TTC549 (cell line): ENCODE measurements around the gene CDKAL1.
"Not testable (repeated sequence)": the region's sequence is repeated elsewhere in the genome, so short reads cannot be mapped to it uniquely, and the experiment has no call there.

Experiments
- FAIRE-seq: peaks from 2 replicates; lab custom pipeline; 2012; peaks lifted over from hg19 to GRCh38; lab: Jason Lieb, UNC

Gene CDKAL1

DNA sequence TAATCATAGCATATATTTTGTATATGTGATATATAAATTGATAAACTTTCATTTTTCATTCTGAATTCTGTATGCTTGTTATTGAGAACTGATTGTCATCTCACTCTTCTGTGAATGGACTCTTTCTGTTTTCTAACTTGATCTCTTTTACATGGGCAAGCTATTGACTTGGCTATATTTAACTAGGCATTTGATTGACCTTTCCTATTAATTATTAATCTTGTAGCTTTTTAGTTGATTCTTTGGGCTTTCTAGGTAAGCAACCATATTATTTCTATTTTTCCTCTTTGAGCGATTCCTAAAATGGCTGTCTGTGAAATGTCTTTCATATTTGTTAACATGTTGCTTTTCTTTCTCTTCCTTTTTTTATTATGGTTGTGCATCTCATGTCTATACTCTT, 347.1 kb downstream of the CDKAL1 start:
- FAIRE-seq = no peak

- FAIRE-seq = no peak
These were observed 347.8 kb downstream of the CDKAL1 start for GRCh38 chr6:20882014-20882413.

DNA sequence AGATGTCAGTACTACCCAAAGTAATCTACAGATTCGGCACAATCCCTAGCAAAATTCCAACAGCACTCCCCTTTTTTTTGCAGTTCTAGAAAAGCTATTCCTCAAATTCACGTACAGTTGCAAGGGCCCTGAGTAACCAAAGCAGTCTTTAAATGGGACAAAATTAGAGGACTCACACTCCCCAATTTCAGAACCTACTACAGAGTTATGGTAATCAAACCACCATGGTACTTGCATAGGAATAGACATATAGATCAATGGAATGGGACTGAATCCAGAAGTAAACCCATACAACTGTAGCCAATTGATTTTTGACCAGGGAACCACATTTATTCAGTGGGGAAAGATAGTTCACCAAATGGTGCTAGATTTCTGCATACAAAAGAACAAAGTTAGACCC, 350.8 kb downstream of the CDKAL1 start:
- no peak for FAIRE-seq

- FAIRE-seq = no peak
These were observed 356.9 kb downstream of the CDKAL1 start for GRCh38 chr6:20891161-20891560.

- no peak for FAIRE-seq
These were observed 358.1 kb downstream of the CDKAL1 start for GRCh38 chr6:20892365-20892764.

- FAIRE-seq = no peak
These were observed 359.2 kb downstream of the CDKAL1 start for GRCh38 chr6:20893412-20893811.

- no peak for FAIRE-seq
These were observed 366.3 kb downstream of the CDKAL1 start for GRCh38 chr6:20900389-20901160.

DNA sequence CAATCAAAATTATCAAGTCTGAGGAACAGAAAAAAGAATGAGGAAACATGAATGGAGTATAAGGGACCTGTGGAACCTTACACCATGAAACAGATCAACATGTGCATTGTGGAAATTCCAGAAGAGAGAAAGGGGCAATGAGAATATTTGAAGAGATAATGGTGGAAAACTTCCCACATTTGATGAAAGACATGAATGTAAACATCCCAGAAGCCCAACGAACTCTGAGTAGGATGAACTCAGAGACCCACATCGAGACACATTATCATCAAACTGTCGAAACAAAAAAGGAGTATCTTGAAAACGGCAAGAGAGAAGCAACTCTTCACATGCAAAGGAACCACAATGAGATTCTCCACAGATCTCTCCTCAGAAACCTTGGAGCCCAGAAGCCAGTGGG, 371.1 kb downstream of the CDKAL1 start:
- FAIRE-seq = no peak

GRCh38 chr6:20906945-20907344, 372.7 kb downstream of the CDKAL1 start:
- no peak for FAIRE-seq

GRCh38 chr6:20907486-20908071, 373.3 kb downstream of the CDKAL1 start:
- no peak for FAIRE-seq

GRCh38 chr6:20909621-20910020, 375.4 kb downstream of the CDKAL1 start:
- FAIRE-seq = no peak

GRCh38 chr6:20911712-20912111, 377.5 kb downstream of the CDKAL1 start:
- FAIRE-seq = no peak

- no peak for FAIRE-seq
These were observed 380.9 kb downstream of the CDKAL1 start for GRCh38 chr6:20915156-20915555.

DNA sequence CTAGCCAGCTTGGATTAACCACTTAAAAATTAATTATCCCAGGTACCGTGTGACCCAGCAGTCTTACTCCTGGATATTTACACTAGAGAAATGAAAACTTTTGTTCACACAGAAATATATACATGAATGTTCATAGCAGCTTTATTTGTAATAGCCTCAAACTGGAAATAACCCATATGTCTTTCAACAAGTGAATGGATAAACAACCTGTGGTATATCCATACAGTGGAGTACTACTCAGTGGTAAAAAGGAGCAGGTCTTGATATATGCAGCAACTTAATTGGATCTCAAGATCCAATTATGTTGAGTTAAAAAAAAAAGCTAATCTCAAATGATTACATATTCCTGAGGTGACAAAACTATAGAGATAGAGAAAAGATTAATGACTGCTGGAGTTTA, 381.4 kb downstream of the CDKAL1 start:
- no peak for FAIRE-seq

DNA sequence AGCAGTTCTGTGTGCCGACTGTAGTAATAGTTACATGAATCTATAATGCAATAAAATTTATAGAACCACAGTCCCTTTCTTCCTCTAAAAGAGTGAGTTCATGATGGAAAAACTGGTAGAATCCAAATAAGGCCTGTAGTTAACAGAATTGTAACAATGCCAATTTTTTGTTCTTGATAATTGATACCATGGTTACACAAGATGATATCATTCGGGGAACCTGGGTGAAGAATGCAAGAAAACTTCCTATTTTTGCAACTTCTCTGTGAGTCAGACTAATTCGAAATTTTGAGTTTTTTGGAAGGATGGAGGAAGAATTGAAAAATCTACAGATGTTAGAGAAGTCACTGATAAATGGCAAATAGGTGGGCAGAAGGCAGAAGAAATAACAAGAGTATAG, 381.8 kb downstream of the CDKAL1 start:
- FAIRE-seq = no peak

GRCh38 chr6:20918868-20919267, 384.6 kb downstream of the CDKAL1 start:
- FAIRE-seq = no peak

GRCh38 chr6:20919677-20920385, 385.6 kb downstream of the CDKAL1 start:
- FAIRE-seq = no peak

- FAIRE-seq = no peak
These were observed 387.3 kb downstream of the CDKAL1 start for GRCh38 chr6:20921578-20921977.

DNA sequence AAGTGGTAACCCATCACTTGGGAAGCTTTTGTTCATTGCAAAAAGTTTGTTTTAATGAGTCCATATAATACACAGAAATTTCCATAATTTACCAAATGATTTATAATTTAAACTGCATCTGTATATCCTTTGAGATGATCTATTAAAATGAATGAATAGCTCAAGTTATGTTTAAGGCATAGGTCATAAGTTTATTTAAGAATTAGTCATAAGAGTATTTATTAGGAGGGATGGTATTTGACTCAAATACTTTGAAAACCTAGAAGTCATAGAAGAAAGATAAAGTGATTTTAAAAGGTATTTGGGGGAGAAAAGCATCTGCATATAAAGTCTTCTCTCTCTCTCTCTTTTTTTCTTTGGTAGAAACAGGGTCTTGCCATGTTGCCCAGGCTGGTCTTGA, 388.5 kb downstream of the CDKAL1 start:
- no peak for FAIRE-seq

GRCh38 chr6:20924094-20924493, 389.8 kb downstream of the CDKAL1 start:
- not testable (repeated sequence) for FAIRE-seq

DNA sequence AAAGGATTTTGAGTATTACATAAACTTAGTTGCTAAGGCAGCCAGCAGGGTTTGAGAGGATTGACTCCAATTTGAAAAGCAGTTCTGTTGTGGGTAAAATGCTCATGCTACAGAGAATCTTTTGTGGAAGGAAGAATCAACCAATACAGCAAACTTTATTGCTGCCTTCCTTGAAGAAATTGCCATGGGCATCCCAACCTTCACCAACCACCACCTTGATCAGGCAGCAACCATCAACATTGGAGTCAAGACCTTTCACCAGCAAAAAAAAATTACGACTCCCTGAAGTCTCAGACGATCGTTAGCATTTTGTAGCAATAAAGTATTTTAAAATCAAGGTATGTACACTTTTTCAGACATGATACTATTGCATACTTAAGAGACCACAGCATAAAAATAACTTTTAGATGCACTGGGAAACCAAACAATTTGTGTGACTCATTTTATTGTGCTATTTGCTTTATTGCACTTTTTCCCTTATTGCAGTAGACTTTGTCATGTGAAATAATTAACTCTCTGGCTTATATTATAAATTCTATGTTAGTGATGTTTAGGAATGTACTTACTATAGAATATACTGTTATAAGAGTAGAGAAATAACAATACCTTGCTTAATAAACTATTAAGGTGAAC, 390.8 kb downstream of the CDKAL1 start:
- no peak for FAIRE-seq

- FAIRE-seq = no peak
These were observed 393.0 kb downstream of the CDKAL1 start for GRCh38 chr6:20927130-20927860.
